GM12878 (cell line): ENCODE data around the gene CFAP299. TPM values are rescaled to one million over a fixed set of nuclear protein-coding genes. Genes with fewer than 3 reads are reported as not detected.

Experiments used
- ATAC-seq: fragments of 200-7000 bp; cut with Tn5 transposase; 3 replicates; pipeline ENCODE4 v1.9.1; 2020; ENCODE audit warnings: mild to moderate bottlenecking, moderate library complexity
- BruUV-seq: library from RNA; stranded (reverse); fragments of 400-500 nt; replicated peaks from 2 replicates; lab custom pipeline; 2021; lab: Mats Ljungman, UMichigan
- CTCF ChIA-PET: fragments of 300-600 bp; sonication (Branson Sonifier 250); formaldehyde crosslinking; extraction: SDS; loops from one replicate; lab custom pipeline; 2021; ENCODE audit warnings: inconsistent platforms; lab: Yijun Ruan, JAX
- POLR2A ChIA-PET: fragments of 350-600 bp; formaldehyde crosslinking; extraction: SDS; loops from one replicate; lab custom pipeline; 2021; ENCODE audit warnings: inconsistent platforms; lab: Charles Lee
- RAD21 ChIA-PET: fragments of 300-600 bp; sonication (Branson Sonifier 250); formaldehyde crosslinking; loops from one replicate; lab custom pipeline; 2023; ENCODE audit warnings: antibody characterized with exemption; ENCODE audit not compliant: unreplicated experiment; lab: Charles Lee
- SMC1A ChIA-PET: fragments of 300-600 bp; sonication (Branson Sonifier 250); formaldehyde crosslinking; loops from one replicate; lab custom pipeline; 2023; ENCODE audit not compliant: unreplicated experiment, uncharacterized antibody; lab: Charles Lee
- DNase-seq: peaks from one replicate; pipeline ENCODE4 v3.0.0-alpha.2; 2011; ENCODE audit warnings: low read depth, low spot score
- FAIRE-seq: peaks from 3 replicates; lab custom pipeline; 2011; peaks lifted over from hg19 to GRCh38; lab: Jason Lieb, UNC
- H2AFZ ChIP-seq: 2 replicates; pipeline ENCODE4 v1.6.0; 2011; ENCODE audit warnings: low read depth, low read length, control low read depth; ENCODE audit not compliant: control insufficient read depth
- H3K27ac ChIP-seq: 2 replicates; pipeline ENCODE4 v1.5.1; 2011; ENCODE audit warnings: control low read depth; ENCODE audit not compliant: control insufficient read depth, insufficient read depth
- H3K27me3 ChIP-seq, 2 experiments: replicated peaks in 1 of 2; 2 replicates each; pipeline versions ENCODE4 v1.6.0 to v1.6.1; 2011; ENCODE audit warnings: low read length in 1 of 2; ENCODE audit not compliant: control insufficient read depth in 2 of 2, insufficient read depth in 2 of 2
- H3K36me3 ChIP-seq, 2 experiments: 2 replicates each; pipeline ENCODE4 v1.5.1; 2011; ENCODE audit warnings: low read length in 1 of 2; ENCODE audit not compliant: control insufficient read depth in 2 of 2, insufficient read depth in 2 of 2
- H3K4me1 ChIP-seq: 2 replicates; pipeline ENCODE4 v1.6.1; 2011; ENCODE audit warnings: mild to moderate bottlenecking, low read length, moderate library complexity, mixed read lengths; ENCODE audit not compliant: control insufficient read depth, insufficient read depth
- H3K4me2 ChIP-seq: 2 replicates; pipeline ENCODE4 v1.6.0; 2011; ENCODE audit warnings: control low read depth; ENCODE audit not compliant: control insufficient read depth, insufficient read depth
- H3K4me3 ChIP-seq: fragments of 200-600 bp; sonication (generic); 2 replicates; pipeline ENCODE4 v1.5.1; 2016
- H3K79me2 ChIP-seq: 2 replicates; pipeline ENCODE4 v1.6.0; 2011; ENCODE audit warnings: low read length; ENCODE audit not compliant: control insufficient read depth, insufficient read depth
- H3K9ac ChIP-seq: 2 replicates; pipeline ENCODE4 v1.8.0; 2011; ENCODE audit warnings: low read length, control low read depth, mixed read lengths; ENCODE audit not compliant: control insufficient read depth, insufficient read depth
- H3K9me3 ChIP-seq: replicated peaks from 3 replicates; pipeline ENCODE4 v1.5.1; 2011; ENCODE audit warnings: mild to moderate bottlenecking, low read length; ENCODE audit not compliant: control insufficient read depth, insufficient read depth
- H4K20me1 ChIP-seq: 2 replicates; pipeline ENCODE4 v1.6.0; 2011; ENCODE audit not compliant: control insufficient read depth, insufficient read depth
- ASH2L ChIP-seq: fragments of 300-600, 200-600 bp; sonication (generic); IDR thresholded peaks from 2 replicates; pipeline ENCODE4 v1.6.1; 2017; ENCODE audit warnings: low read depth, mild to moderate bottlenecking, borderline replicate concordance
- CEBPB ChIP-seq, 2 experiments: fragments of 150-350 bp in 1 of 2; IDR thresholded peaks; 2 replicates each; pipeline ENCODE4 v1.6.1; 2012 to 2014; ENCODE audit warnings: low read depth in 2 of 2, low read length in 2 of 2, borderline replicate concordance in 1 of 2, inconsistent platforms in 1 of 2
- EP300 ChIP-seq, 2 experiments: fragments of 150-350 bp in 1 of 2; IDR thresholded peaks; 2 replicates each; pipeline ENCODE4 v1.6.1; 2011 to 2012; ENCODE audit warnings: low read depth in 2 of 2, low read length in 2 of 2, borderline replicate concordance in 1 of 2, improper control_type of control experiment in 1 of 2, inconsistent platforms in 1 of 2; ENCODE audit not compliant: control insufficient read depth in 1 of 2
- FOXK2 ChIP-seq: fragments of 450-650 bp; IDR thresholded peaks from 2 replicates; pipeline ENCODE4 v1.6.1; 2017; ENCODE audit warnings: mild to moderate bottlenecking, moderate library complexity
- NFXL1 ChIP-seq: fragments of 450-650 bp; IDR thresholded peaks from 2 replicates; pipeline ENCODE4 v1.6.1; 2017; ENCODE audit warnings: antibody characterized with exemption, mild to moderate bottlenecking, borderline replicate concordance
- SIN3A ChIP-seq: IDR thresholded peaks from 2 replicates; pipeline ENCODE4 v1.6.1; 2012; ENCODE audit warnings: low read depth, low read length, improper control_type of control experiment
- WGBS: methylation state at CpG from one replicate; pipeline ENCODE4 v1.1.6; 2016; ENCODE audit warnings: low lambda C conversion rate; ENCODE audit not compliant: insufficient replicate concordance, insufficient coverage; ENCODE audit errors: missing lambda C conversion rate; 5-methylcytosine and 5-hydroxymethylcytosine counted together
- in situ Hi-C: fragments of 300-500 bp; cut with MboI; formaldehyde crosslinking; loops from 9 replicates; pipeline ENCODE4 v1.14.3; 2018; ENCODE audit warnings: mixed read lengths
- intact Hi-C: fragments of 100-400 bp; cut with micrococcal nuclease; formaldehyde crosslinking; loops from one replicate; pipeline ENCODE4 v1.14.2; 2022; ENCODE audit not compliant: unreplicated experiment
- polyA plus RNA-seq, 11 experiments: library from polyadenylated mRNA; depleted of rRNA in 4 of 11; unstranded in 6 of 11; stranded (reverse) in 5 of 11; fragments of >200 nt; fragmentation: Nextera tagmentation in 4 of 11; fragmentation: Illumina TruSeq in 1 of 11; extraction: Ambion mirVana in 4 of 11; extraction: Trizol in 1 of 11; gene quantifications; 1 replicate in 1 of 11; 2 replicates in 10 of 11; pipeline versions ENCODE4 v1.2.1 to v1.2.3, GENCODE V29; 2011 to 2016; ENCODE audit warnings: inconsistent platforms in 2 of 11, missing spikeins in 2 of 11, low read depth in 1 of 11
- total RNA-seq, 4 experiments: library from RNA; depleted of rRNA in 3 of 4; stranded (reverse); fragments of >200 nt in 3 of 4; fragmentation: Illumina TruSeq in 1 of 4; extraction: Trizol in 1 of 4; gene quantifications; 2 replicates each; pipeline versions ENCODE4 v1.2.1 to v1.2.3, GENCODE V29; 2013 to 2021
- TF ChIP-seq, protein P1 (sequence below): fragments of 450-650 bp; IDR thresholded peaks from 2 replicates; pipeline ENCODE4 v1.6.1; 2017; ENCODE audit warnings: mild to moderate bottlenecking
- TF ChIP-seq, protein P2 (sequence below): IDR thresholded peaks from 2 replicates; pipeline ENCODE4 v1.6.1; 2012; ENCODE audit warnings: mild to moderate bottlenecking, low read depth, low read length

The CFAP299 gene
- total and polyA plus RNA-seq, 10 of the 15 experiments (the other 5 are each of a cell fraction or from before 2014, with no cell fraction given): 0.06 to 0.34 TPM; not detected in 8

DNA sequence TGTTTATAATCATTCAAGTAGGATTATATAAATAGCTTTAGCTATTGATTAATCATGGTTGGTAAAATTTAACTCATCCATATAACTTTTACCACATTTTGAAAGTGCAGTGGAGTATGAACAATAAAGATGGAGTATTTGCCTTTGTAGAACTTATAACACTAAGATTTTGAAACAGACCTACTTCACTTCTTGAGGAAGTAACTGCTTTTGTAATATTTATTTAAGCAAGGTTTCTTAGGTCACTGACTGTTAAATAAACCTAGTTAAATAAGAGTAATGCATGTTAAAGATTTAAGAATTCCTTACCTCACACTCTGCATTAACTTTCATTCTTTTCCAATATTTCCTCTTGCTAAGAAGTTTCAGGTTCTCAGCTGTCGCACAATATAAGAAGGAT is 242.5 kb downstream of the CFAP299 start:
- Histone ChIP-seq H3K27ac (no peak overlapping the region), H3K4me2 (no peak overlapping the region), H4K20me1 (no peaks in the 10 kb centered on the region), H3K79me2 (no peaks in the 10 kb centered on the region), H3K9me3 (no peaks in the 10 kb centered on the region), H2AFZ (no peak overlapping the region), H3K27me3 (no peaks in the 10 kb centered on the region)
- no TSS peak for BruUV-seq
- WGBS: 0% methylated on average over 1 of the region's 1 CpG
- ATAC-seq: no peak
- CTCF ChIA-PET: interaction anchor here (0.8 to 1.0 kb wide), 2 partner anchors 215 to 461 kb away, joined by 3 to 5 read pairs; no protein-coding TSS in a partner anchor
- RAD21 ChIA-PET: no interaction called here
- TF ChIP-seq, protein P1, sequence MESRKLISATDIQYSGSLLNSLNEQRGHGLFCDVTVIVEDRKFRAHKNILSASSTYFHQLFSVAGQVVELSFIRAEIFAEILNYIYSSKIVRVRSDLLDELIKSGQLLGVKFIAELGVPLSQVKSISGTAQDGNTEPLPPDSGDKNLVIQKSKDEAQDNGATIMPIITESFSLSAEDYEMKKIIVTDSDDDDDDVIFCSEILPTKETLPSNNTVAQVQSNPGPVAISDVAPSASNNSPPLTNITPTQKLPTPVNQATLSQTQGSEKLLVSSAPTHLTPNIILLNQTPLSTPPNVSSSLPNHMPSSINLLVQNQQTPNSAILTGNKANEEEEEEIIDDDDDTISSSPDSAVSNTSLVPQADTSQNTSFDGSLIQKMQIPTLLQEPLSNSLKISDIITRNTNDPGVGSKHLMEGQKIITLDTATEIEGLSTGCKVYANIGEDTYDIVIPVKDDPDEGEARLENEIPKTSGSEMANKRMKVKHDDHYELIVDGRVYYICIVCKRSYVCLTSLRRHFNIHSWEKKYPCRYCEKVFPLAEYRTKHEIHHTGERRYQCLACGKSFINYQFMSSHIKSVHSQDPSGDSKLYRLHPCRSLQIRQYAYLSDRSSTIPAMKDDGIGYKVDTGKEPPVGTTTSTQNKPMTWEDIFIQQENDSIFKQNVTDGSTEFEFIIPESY: no peak
- TF ChIP-seq SIN3A (no peak), ASH2L (no peak), CEBPB (IDR thresholded peaks at IDR 0.05; ENCODE audit: borderline replicate concordance in 1 of 2, low read depth in 2 of 2, low read length in 2 of 2) (no peak), NFXL1 (no peak), EP300 (IDR thresholded peaks at IDR 0.05; ENCODE audit: borderline replicate concordance in 1 of 2, control insufficient read depth in 1 of 2, low read depth in 2 of 2, low read length in 2 of 2) (no peak), FOXK2 (no peak)
- TF ChIP-seq, protein P2, sequence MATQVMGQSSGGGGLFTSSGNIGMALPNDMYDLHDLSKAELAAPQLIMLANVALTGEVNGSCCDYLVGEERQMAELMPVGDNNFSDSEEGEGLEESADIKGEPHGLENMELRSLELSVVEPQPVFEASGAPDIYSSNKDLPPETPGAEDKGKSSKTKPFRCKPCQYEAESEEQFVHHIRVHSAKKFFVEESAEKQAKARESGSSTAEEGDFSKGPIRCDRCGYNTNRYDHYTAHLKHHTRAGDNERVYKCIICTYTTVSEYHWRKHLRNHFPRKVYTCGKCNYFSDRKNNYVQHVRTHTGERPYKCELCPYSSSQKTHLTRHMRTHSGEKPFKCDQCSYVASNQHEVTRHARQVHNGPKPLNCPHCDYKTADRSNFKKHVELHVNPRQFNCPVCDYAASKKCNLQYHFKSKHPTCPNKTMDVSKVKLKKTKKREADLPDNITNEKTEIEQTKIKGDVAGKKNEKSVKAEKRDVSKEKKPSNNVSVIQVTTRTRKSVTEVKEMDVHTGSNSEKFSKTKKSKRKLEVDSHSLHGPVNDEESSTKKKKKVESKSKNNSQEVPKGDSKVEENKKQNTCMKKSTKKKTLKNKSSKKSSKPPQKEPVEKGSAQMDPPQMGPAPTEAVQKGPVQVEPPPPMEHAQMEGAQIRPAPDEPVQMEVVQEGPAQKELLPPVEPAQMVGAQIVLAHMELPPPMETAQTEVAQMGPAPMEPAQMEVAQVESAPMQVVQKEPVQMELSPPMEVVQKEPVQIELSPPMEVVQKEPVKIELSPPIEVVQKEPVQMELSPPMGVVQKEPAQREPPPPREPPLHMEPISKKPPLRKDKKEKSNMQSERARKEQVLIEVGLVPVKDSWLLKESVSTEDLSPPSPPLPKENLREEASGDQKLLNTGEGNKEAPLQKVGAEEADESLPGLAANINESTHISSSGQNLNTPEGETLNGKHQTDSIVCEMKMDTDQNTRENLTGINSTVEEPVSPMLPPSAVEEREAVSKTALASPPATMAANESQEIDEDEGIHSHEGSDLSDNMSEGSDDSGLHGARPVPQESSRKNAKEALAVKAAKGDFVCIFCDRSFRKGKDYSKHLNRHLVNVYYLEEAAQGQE: no peak
- TF ChIP-seq, all 136 proteins: peak for 0
- H3K4me3 ChIP-seq: no peak overlapping the region
- DNase-seq (no peak), FAIRE-seq (no peak)
- in situ Hi-C loops (no loop called here), intact Hi-C loops (no loop called here)
- no peaks in the 10 kb centered on the region for H3K36me3 ChIP-seq
- no peak overlapping the region for H3K9ac ChIP-seq
- H3K4me1 ChIP-seq: no peaks in the 10 kb centered on the region
- SMC1A ChIA-PET: interaction anchor here (1.0 kb wide), 2 partner anchors 8 to 25 kb away, joined by 3 read pairs; no protein-coding TSS in a partner anchor
- POLR2A ChIA-PET: no interaction called here
